AG10803 (cell line): ENCODE results near the gene AXIN2.

Experiments used
- DNase-seq: peaks from one replicate; pipeline ENCODE4 v3.0.0; 2010; ENCODE audit warnings: low read depth
- H3K4me3 ChIP-seq: 2 replicates; pipeline ENCODE4 v1.5.1; 2011; ENCODE audit warnings: mild to moderate bottlenecking, low read length, control low read depth
- CTCF ChIP-seq: conservative IDR thresholded peaks from 2 replicates; pipeline ENCODE4 v1.5.1; 2011; ENCODE audit warnings: mild to moderate bottlenecking, low read length, control low read depth, inconsistent platforms

The AXIN2 gene

DNA sequence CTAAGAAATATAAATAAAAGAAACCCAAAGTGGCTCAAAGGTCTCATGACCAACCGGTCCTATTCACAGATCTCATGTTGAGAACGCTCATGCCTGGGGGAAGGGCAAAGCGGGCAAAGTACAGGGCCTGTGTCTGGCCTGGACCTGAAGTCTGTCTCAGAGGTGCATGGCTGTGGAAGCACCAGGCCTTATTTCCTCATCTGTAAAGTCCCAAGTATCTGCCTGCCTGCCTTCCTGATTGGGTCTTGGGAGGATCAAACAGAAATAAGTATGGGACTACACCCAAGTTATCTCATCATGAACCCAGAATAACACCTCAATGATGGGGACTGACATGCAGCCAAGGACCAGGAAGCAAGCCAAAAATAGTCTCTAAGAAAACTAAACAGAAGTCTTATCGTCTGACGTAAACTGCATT, 14.2 kb downstream of the AXIN2 start:
- H3K4me3 ChIP-seq = no peak overlapping the region
- DNase-seq = peak; percentile 48
- TF ChIP-seq CTCF = no peak

GRCh38 chr17:65546579-65546978, 14.9 kb downstream of the AXIN2 start:
- no peak for TF ChIP-seq CTCF
- DNase-seq = no peak
- no peak overlapping the region for H3K4me3 ChIP-seq

DNA sequence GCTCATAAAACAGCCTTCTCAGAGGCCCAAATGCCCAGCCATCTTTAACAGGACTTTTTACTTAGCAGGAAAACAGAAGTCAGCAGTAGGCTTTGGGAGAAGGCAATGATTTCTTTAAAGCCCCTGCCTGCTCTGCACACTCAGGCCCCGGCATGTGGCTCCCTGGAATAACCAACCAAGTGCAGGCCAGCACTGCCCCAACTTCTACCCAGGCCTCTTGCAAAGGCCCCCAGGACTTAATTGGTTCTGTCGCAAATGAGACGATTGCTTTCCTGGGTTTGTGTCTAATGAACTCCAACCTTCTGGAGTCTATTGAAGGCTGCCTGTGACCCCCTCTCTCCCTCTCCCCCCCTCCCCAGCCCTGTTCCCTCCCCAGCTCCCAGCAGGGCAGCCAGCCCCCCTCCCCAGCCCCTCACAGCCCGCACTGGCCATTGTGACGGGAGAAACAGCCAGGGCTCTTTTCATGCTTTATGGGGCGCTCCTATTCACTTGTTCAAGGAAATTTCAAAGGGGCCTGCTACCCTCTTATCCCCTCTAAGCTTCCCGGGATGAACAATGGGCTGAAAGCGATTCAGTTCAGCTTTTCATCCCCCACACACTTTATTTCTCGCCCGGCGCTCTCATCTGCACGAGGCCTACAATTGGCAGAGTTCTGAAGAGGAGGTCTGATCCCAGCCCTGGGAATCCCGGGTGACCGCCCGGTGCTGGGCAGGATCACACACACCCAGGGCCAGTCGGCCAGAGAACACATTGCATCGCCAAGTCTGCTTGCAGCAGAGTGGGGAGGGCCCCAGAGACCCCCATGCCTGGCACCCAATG, 15.5 kb downstream of the AXIN2 start:
- no peak for TF ChIP-seq CTCF
- no peak overlapping the region for H3K4me3 ChIP-seq
- DNase-seq = no peak

DNA sequence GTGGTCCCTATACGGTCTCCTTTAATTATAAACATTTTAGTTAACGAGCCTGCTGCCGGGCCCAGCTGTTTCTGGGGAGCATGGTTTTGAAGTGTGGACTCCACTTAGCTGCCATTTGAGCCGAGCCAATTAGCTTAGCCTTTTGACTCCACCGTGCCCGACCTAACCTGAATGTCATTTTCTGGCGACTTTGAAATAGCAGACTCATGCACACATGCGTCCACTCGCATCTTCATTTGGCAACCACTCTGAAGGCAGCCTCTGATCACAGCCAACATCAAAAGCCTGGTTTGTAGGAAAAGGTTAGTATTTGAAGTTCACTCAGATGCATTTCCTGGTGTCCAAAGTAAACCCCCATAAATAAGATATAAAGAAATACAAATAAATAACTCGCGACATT, 16.8 kb downstream of the AXIN2 start:
- no peak overlapping the region for H3K4me3 ChIP-seq
- DNase-seq = no peak
- TF ChIP-seq CTCF = no peak

DNA sequence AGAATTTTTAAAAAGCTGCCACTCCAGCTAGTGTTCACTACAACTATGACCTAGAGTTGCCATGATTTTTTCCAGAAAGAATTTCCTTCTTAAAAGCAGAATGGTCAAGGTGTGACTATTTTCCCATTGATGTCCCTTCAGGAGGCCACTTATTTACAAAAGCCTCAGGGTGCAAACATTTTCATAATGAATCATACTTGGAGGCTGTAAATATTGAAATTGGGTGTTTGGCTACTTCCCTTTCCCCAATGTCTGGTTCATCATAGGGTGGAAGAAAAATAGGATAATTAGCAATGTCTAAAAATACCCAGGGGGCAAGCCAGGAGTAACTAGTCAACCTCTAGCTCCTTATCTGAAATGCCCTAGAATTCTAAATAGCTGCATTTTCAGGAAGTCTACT, 18.8 kb downstream of the AXIN2 start:
- TF ChIP-seq CTCF = no peak
- no peak for DNase-seq
- no peak overlapping the region for H3K4me3 ChIP-seq

DNA sequence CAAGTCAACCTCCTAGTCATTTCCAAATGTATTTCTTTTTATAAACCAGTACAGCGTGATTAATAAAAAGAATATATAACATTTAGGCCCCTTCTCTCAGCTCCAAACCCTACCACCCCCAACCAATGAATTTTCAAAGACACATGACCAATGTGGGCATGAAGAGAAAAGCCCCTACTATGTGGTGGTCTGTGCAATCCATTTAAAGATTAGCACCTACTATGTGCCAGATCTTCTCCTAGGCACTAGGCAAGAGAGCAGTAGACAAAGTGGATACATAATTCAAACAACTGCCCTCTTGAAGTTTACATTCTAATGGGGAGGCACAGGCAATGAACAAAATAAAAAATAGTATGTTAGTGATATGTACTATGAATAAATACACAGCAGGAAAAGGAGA, 19.4 kb downstream of the AXIN2 start:
- DNase-seq = no peak
- TF ChIP-seq CTCF = no peak
- H3K4me3 ChIP-seq = no peak overlapping the region

- DNase-seq = no peak
- TF ChIP-seq CTCF = no peak
- no peak overlapping the region for H3K4me3 ChIP-seq
These were observed 20.0 kb downstream of the AXIN2 start for GRCh38 chr17:65541453-65541852.
